Transverse colon (tissue), 4 donors: ENCODE results near the gene DDX42.

ENCODE experiments used
- CTCF ChIP-seq, 5 experiments: fragments of 200-600 bp in 3 of 5; fragments of 450-650 bp in 2 of 5; sonication (generic) in 3 of 5; IDR thresholded peaks; 1 replicate in 2 of 5; 2 replicates in 3 of 5; pipeline ENCODE4 v1.5.1; 2016 to 2017; ENCODE audit warnings: antibody characterized with exemption in 5 of 5, inconsistent platforms in 3 of 5, mild to moderate bottlenecking in 2 of 5, moderate library complexity in 1 of 5
- POLR2A ChIP-seq: fragments of 450-650 bp; IDR thresholded peaks from one replicate; pipeline ENCODE4 v1.6.1; 2016; ENCODE audit warnings: antibody characterized with exemption, mild to moderate bottlenecking, moderate library complexity
- POLR2AphosphoS5 ChIP-seq, 3 donors: sonication (generic); formaldehyde crosslinking; IDR thresholded peaks; one replicate each; pipeline ENCODE4 v1.6.1; 2016; ENCODE audit warnings: antibody characterized with exemption in 3 of 3

GRCh38 chr17:63798572-63799106 is 24.7 kb downstream of the DDX42 start:
- TF ChIP-seq POLR2A (no peak), CTCF (IDR thresholded peaks at IDR 0.05) (no peak), POLR2AphosphoS5 (IDR thresholded peaks at IDR 0.05) (no peak)
